ENCODE measurements around the gene IL4I1.

IL4I1 gene

GRCh38 chr19:49843265-49843664 lies 53.4 kb downstream of the IL4I1 start:
- DNase-seq (ENCODE audit: low read depth) = no peak
- H3K9me3 ChIP-seq (ENCODE audit: control insufficient read depth, low read length) = no peaks in the 10 kb centered on the region
- H3K9ac ChIP-seq (ENCODE audit: low read length) = no peak overlapping the region
- H3K4me3 ChIP-seq (ENCODE audit: low read length) = no peak overlapping the region
- peaks cover 2% of the 10 kb centered on the region for H3K4me1 ChIP-seq (ENCODE audit: control insufficient read depth, insufficient read depth, low read length)
- H3K27me3 ChIP-seq (replicated peaks; ENCODE audit: control insufficient read depth, insufficient read depth, low read length) = no peaks in the 10 kb centered on the region
- peaks cover 26% of the 10 kb centered on the region for H3K36me3 ChIP-seq (ENCODE audit: control insufficient read depth, insufficient read depth, low read length, severe bottlenecking)

- Histone ChIP-seq H3K9me3 (ENCODE audit: control insufficient read depth, low read length) (no peaks in the 10 kb centered on the region), H3K27me3 (replicated peaks; ENCODE audit: control insufficient read depth, insufficient read depth, low read length) (no peaks in the 10 kb centered on the region), H3K4me3 (ENCODE audit: low read length) (no peak overlapping the region), H3K4me1 (ENCODE audit: control insufficient read depth, insufficient read depth, low read length) (no peaks in the 10 kb centered on the region), H3K36me3 (ENCODE audit: control insufficient read depth, insufficient read depth, low read length, severe bottlenecking) (peaks cover 37% of the 10 kb centered on the region), H3K9ac (ENCODE audit: low read length) (no peak overlapping the region)
- DNase-seq (ENCODE audit: low read depth) = no peak
These were observed 55.9 kb downstream of the IL4I1 start for GRCh38 chr19:49840736-49841249.

GRCh38 chr19:49840321-49840720 lies 56.4 kb downstream of the IL4I1 start:
- Histone ChIP-seq H3K4me1 (ENCODE audit: control insufficient read depth, insufficient read depth, low read length) (no peaks in the 10 kb centered on the region), H3K4me3 (ENCODE audit: low read length) (no peak overlapping the region), H3K36me3 (ENCODE audit: control insufficient read depth, insufficient read depth, low read length, severe bottlenecking) (peaks cover 39% of the 10 kb centered on the region), H3K27me3 (replicated peaks; ENCODE audit: control insufficient read depth, insufficient read depth, low read length) (no peaks in the 10 kb centered on the region), H3K9ac (ENCODE audit: low read length) (no peak overlapping the region), H3K9me3 (ENCODE audit: control insufficient read depth, low read length) (no peaks in the 10 kb centered on the region)
- no peak for DNase-seq (ENCODE audit: low read depth)

- H3K27me3 ChIP-seq (replicated peaks; ENCODE audit: control insufficient read depth, insufficient read depth, low read length) = no peaks in the 10 kb centered on the region
- no peaks in the 10 kb centered on the region for H3K4me1 ChIP-seq (ENCODE audit: control insufficient read depth, insufficient read depth, low read length)
- peaks cover 45% of the 10 kb centered on the region for H3K36me3 ChIP-seq (ENCODE audit: control insufficient read depth, insufficient read depth, low read length, severe bottlenecking)
- no peak overlapping the region for H3K4me3 ChIP-seq (ENCODE audit: low read length)
- no peak for DNase-seq (ENCODE audit: low read depth)
- no peaks in the 10 kb centered on the region for H3K9me3 ChIP-seq (ENCODE audit: control insufficient read depth, low read length)
- H3K9ac ChIP-seq (ENCODE audit: low read length) = no peak overlapping the region
These were observed 57.0 kb downstream of the IL4I1 start for GRCh38 chr19:49839713-49840112.
